OCI-LY7 (cell line): ENCODE results near the gene COPS3. TPM values are rescaled to one million over a fixed set of nuclear protein-coding genes. Genes with fewer than 3 reads are reported as not detected.

Experiments used
- BruUV-seq: library from RNA; stranded (reverse); fragments of 400-500 nt; replicated peaks from 2 replicates; lab custom pipeline; 2021; lab: Mats Ljungman, UMichigan
- CTCF ChIA-PET: fragments of 300-600 bp; sonication (Branson Sonifier 250); formaldehyde crosslinking; loops from one replicate; lab custom pipeline; 2022; ENCODE audit warnings: antibody characterized with exemption; ENCODE audit not compliant: unreplicated experiment; lab: Charles Lee
- POLR2A ChIA-PET: fragments of 300-600 bp; sonication (Branson Sonifier 250); formaldehyde crosslinking; loops from one replicate; lab custom pipeline; 2022; ENCODE audit warnings: antibody characterized with exemption; lab: Charles Lee
- DNase-seq: peaks from one replicate; pipeline ENCODE4 v3.0.0-alpha.2; 2015; ENCODE audit warnings: low spot score
- H2AFZ ChIP-seq: fragments of 200-600 bp; sonication (generic), shearing (Covaris generic); 2 replicates; pipeline ENCODE4 v1.6.1; 2014; ENCODE audit warnings: mild to moderate bottlenecking, antibody characterized with exemption, low read length, moderate library complexity
- H3K27ac ChIP-seq: fragments of 200-600 bp; sonication (generic); 2 replicates; pipeline ENCODE4 v1.5.1; 2014; ENCODE audit warnings: mixed run types, low read depth, mild to moderate bottlenecking, moderate library complexity, low read length, inconsistent platforms; ENCODE audit not compliant: poor library complexity, severe bottlenecking
- H3K36me3 ChIP-seq: fragments of 200-600 bp; sonication (generic); 2 replicates; pipeline ENCODE4 v1.6.1; 2014; ENCODE audit warnings: mild to moderate bottlenecking, antibody characterized with exemption, low read length, moderate library complexity, mixed read lengths; ENCODE audit not compliant: insufficient read depth
- H3K4me1 ChIP-seq: fragments of 200-600 bp; sonication (generic); 2 replicates; pipeline ENCODE4 v1.5.1; 2014; ENCODE audit warnings: mild to moderate bottlenecking, low read length; ENCODE audit not compliant: insufficient read depth, poor library complexity, severe bottlenecking
- H3K4me2 ChIP-seq: fragments of 200-600 bp; sonication (generic); 2 replicates; pipeline ENCODE4 v1.6.1; 2014; ENCODE audit warnings: mild to moderate bottlenecking, low read length
- H3K4me3 ChIP-seq: fragments of 200-600 bp; sonication (generic); 2 replicates; pipeline ENCODE4 v1.5.1; 2014; ENCODE audit warnings: mild to moderate bottlenecking, low read depth, low read length; ENCODE audit not compliant: poor library complexity, severe bottlenecking
- H3K79me2 ChIP-seq: fragments of 200-600 bp; sonication (generic); 2 replicates; pipeline ENCODE4 v1.6.1; 2016; ENCODE audit warnings: low read depth, mild to moderate bottlenecking, low read length, moderate library complexity, mixed read lengths; ENCODE audit not compliant: insufficient read depth
- H3K9me2 ChIP-seq: fragments of 200-600 bp; sonication (generic); 2 replicates; pipeline ENCODE4 v1.6.1; 2016; ENCODE audit warnings: mild to moderate bottlenecking, low read length, mixed read lengths; ENCODE audit not compliant: insufficient read depth
- H3K9me3 ChIP-seq: fragments of 200-600 bp; sonication (generic); 2 replicates; pipeline ENCODE4 v1.6.1; 2014; ENCODE audit warnings: mild to moderate bottlenecking, mixed run types, low read length, mixed read lengths
- H4K20me1 ChIP-seq: fragments of 200-600 bp; sonication (generic); 2 replicates; pipeline ENCODE4 v1.6.1; 2014; ENCODE audit warnings: mild to moderate bottlenecking, antibody characterized with exemption, low read length, moderate library complexity, mixed read lengths; ENCODE audit not compliant: insufficient read depth
- EZH2phosphoT487 ChIP-seq: fragments of 200-600 bp; sonication (generic); IDR thresholded peaks from 2 replicates; pipeline ENCODE4 v1.6.1; 2018; ENCODE audit warnings: low read depth, borderline replicate concordance, mild to moderate bottlenecking, mixed run types, antibody characterized with exemption, low read length, moderate library complexity, mixed read lengths
- intact Hi-C: fragments of 100-400 bp; cut with micrococcal nuclease; formaldehyde crosslinking; loops from one replicate; pipeline ENCODE4 v1.10.0; 2022; ENCODE audit not compliant: unreplicated experiment
- total RNA-seq, 2 experiments: library from RNA; depleted of rRNA in 1 of 2; stranded (reverse); fragments of >200 nt in 1 of 2; shearing (Covaris generic) in 1 of 2; gene quantifications; 2 replicates each; pipeline ENCODE4 v1.2.3, GENCODE V29; 2014 to 2022
- TF ChIP-seq, protein P1 (sequence below): fragments of 200-600 bp; sonication (generic); conservative IDR thresholded peaks from 2 replicates; pipeline ENCODE4 v1.5.1; 2014; ENCODE audit warnings: mild to moderate bottlenecking, antibody characterized with exemption, low read length, moderate library complexity, mixed read lengths

COPS3 gene
- total RNA-seq, 2 experiments from 2014 or later: 83.9 to 113 TPM

DNA sequence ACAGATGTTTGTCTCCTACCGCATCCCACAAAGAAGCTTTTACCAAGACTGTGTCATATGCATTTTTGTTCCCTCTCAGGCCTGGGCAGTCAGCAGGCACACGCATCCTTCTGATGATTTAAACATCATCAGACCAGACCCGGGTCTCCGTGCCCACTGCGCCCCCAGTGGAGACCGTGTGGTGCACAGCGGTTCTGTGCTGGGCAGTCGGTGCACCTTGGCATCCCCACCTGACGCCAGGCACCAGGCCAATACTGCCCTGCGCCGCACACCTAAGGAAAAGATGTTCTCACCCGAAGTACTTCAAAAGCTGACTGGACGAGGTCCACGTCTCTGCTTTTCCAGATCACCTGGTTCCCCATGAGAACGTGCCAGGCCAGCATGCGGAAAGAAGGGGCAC is 64.3 kb downstream of the COPS3 start:
- no peak overlapping the region for H3K4me3 ChIP-seq
- H3K4me2 ChIP-seq: no peak overlapping the region
- H3K27ac ChIP-seq: no peak overlapping the region
- ChIA-PET POLR2A (no interaction called here), CTCF (no interaction called here)
- H3K79me2 ChIP-seq: no peaks in the 10 kb centered on the region
- TF ChIP-seq EZH2phosphoT487: no peak
- TF ChIP-seq, protein P1, sequence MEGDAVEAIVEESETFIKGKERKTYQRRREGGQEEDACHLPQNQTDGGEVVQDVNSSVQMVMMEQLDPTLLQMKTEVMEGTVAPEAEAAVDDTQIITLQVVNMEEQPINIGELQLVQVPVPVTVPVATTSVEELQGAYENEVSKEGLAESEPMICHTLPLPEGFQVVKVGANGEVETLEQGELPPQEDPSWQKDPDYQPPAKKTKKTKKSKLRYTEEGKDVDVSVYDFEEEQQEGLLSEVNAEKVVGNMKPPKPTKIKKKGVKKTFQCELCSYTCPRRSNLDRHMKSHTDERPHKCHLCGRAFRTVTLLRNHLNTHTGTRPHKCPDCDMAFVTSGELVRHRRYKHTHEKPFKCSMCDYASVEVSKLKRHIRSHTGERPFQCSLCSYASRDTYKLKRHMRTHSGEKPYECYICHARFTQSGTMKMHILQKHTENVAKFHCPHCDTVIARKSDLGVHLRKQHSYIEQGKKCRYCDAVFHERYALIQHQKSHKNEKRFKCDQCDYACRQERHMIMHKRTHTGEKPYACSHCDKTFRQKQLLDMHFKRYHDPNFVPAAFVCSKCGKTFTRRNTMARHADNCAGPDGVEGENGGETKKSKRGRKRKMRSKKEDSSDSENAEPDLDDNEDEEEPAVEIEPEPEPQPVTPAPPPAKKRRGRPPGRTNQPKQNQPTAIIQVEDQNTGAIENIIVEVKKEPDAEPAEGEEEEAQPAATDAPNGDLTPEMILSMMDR: peak; percentile 72
- H3K36me3 ChIP-seq: peaks cover 26% of the 10 kb centered on the region; the same call in 1 of the 2 replicates
- H3K9me3 ChIP-seq: no peaks in the 10 kb centered on the region
- H2AFZ ChIP-seq: no peak overlapping the region
- intact Hi-C loops: no loop called here
- H3K9me2 ChIP-seq: no peaks in the 10 kb centered on the region
- H3K4me1 ChIP-seq: no peaks in the 10 kb centered on the region
- peak; percentile 22 for DNase-seq
- BruUV-seq: no TSS peak
- no peaks in the 10 kb centered on the region for H4K20me1 ChIP-seq

DNA sequence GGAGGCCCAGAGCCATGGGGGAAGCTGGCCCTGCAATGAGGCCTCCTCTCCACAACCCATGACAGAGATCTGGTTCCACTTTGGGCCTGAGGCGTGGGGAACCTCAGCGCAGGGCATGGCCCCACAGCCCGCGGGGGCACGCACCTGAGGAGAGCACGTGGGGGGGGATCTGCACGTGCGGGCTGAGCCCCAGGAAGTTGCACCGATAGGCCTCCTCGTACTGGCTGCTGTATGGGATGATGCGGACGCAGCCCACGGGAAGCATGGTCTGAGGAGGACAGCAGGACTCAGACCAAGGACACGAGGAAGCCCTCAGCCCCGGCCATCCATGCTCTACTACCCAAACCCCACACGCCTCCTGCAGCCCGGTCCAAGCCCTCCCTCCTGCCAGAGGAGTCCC is 64.8 kb downstream of the COPS3 start:
- H4K20me1 ChIP-seq: no peaks in the 10 kb centered on the region
- no peak overlapping the region for H3K4me3 ChIP-seq
- H3K9me3 ChIP-seq: no peaks in the 10 kb centered on the region
- POLR2A ChIA-PET: no interaction called here
- CTCF ChIA-PET: no interaction called here
- H3K27ac ChIP-seq: no peak overlapping the region
- no peak overlapping the region for H3K4me2 ChIP-seq
- H3K36me3 ChIP-seq: peaks cover 26% of the 10 kb centered on the region; the same call in 1 of the 2 replicates
- no peak overlapping the region for H2AFZ ChIP-seq
- BruUV-seq: no TSS peak
- no peak for DNase-seq
- H3K4me1 ChIP-seq: no peaks in the 10 kb centered on the region
- H3K9me2 ChIP-seq: no peaks in the 10 kb centered on the region
- H3K79me2 ChIP-seq: no peaks in the 10 kb centered on the region
- TF ChIP-seq, protein P1: no peak
- TF ChIP-seq EZH2phosphoT487: no peak
- intact Hi-C loops: no loop called here

DNA sequence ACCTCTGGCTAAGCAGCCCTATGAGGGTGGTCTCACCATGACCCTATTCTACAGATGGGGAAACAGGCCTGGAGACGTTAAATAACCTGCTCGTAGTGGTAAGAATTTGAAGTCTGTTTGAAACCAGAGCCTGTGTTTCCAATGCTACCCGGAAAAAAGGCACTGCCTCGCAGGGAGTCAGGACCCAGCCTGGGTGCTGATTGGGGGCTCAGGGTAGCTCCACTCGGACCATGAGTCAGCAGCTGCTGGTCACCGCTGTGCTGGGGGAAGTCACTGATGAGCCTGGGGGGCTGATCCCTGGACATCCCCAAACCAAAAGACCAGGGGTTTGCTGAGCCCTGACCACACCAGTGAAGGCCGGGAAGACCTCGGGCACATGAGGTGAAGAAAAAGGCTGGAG is 65.5 kb downstream of the COPS3 start:
- ChIA-PET POLR2A (no interaction called here), CTCF (no interaction called here)
- Histone ChIP-seq H3K4me1 (no peaks in the 10 kb centered on the region), H4K20me1 (no peaks in the 10 kb centered on the region), H3K27ac (no peak overlapping the region), H3K4me2 (no peak overlapping the region), H3K9me2 (no peaks in the 10 kb centered on the region), H3K79me2 (no peaks in the 10 kb centered on the region), H3K4me3 (no peak overlapping the region), H3K9me3 (no peaks in the 10 kb centered on the region), H2AFZ (no peak overlapping the region), H3K36me3 (peaks cover 26% of the 10 kb centered on the region; the same call in 1 of the 2 replicates)
- no TSS peak for BruUV-seq
- TF ChIP-seq EZH2phosphoT487: no peak
- no peak for DNase-seq
- intact Hi-C loops: no loop called here
